Stimulated activated CD4-positive, alpha-beta T cell treated with anti-CD3 and anti-CD28 coated beads, Interleukin-2, amount 100 ng/mL, for 48 hours (primary cell): ENCODE measurements around the gene GAST.
"Not testable (repeated sequence)": the region's sequence is repeated elsewhere in the genome, so short reads cannot be mapped to it uniquely, and the experiment has no call there.

ENCODE experiments used
- DNase-seq, 2 donors: peaks; one replicate each; pipeline ENCODE4 v3.0.0-alpha.2; 2020

GAST gene

DNA sequence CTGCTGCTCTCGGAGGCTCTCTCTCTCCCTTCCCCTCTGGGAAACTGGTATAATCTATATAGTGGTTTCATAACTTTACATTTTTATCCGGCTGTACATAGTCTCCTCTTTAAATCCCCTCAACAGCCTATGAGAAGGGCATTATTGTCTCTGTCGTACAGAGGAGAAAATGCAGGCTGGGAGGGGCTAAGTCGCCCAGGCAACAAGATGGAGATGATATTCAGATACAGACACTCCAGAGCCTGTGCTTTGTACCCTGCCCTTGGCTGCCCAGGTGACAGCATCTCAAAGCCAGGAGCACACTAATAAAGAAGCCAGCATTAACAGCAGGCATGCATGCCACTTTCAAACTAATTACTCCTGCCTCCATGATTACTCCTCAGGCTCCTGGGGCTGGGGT is 28.1 kb upstream of the GAST start:
- DNase-seq: no peak

DNA sequence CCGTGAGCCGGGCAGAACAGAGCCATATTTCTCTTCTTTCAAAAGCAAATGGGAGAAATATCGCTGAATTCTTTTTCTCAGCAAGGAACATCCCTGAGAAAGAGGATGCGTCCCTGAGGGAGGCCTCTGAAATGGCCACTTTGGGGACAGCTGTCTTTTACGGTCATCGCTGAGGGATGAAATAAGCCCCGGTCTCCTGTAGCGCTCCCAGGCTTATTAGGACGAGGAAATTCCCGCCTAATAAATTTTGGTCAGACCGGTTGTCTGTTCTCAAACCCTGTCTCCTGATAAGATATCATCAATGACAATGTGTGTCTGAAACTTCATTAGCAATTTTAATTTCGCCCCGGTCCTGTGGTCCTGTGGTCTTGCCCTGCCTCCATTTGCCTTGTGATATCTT is 26.4 kb upstream of the GAST start:
- not testable (repeated sequence) for DNase-seq

DNA sequence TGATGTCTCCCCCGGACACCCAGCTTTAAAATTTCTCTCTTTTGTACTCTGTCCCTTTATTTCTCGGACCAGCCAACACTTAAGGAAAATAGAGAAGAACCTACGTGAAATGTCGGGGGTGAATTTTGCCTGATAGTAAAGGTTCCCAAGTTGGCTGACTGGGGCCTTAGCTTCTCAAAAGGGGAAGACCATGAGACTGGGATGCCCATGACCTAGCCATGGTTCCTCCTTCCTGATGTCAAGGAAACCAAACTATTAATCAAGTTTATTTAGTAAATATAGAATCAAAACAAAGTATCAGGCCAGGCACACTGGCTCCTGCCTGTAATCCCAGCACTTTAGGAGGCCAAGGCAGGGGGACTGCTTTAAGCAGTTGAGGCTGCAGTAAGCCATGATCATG is 25.9 kb upstream of the GAST start:
- DNase-seq: no peak

DNA sequence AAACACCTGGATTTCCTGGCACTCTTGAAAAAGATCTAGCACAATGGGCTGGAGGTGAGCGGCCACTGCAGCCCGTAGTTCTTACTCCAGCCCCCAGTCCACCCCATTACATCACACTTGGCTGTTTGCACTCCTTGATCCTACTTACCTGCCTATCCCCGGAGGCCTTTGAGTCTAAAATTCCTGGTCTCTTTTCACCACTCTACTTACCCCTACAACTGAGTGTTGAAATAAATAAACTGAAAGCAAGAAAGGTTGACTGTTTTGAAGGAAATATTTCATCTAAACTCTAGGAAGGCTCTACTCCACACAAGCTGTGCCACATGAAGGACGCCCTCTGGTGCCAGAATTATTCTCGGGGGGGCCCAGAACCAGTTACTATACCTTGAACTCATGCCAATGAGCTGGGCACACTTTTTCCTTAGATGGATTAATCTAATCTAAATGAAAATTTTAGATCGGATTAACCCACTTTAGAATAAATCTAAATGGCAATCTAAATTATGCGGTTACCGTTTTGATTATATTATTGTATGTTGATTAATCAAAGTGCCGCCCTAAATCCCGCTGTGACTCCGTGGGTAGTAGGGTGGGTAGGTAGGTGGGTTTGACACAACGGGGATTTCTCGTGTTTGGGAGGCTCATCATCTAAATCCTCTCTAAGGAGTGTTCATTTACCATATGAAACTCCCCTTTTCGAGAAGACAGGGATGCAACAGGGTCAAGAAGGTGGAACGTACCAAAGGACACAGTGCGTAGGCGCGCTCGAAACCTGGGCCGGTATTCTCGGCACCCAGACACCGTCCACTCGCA is 24.1 kb upstream of the GAST start:
- DNase-seq: peak in 1 of 2 donors; percentile 49

DNA sequence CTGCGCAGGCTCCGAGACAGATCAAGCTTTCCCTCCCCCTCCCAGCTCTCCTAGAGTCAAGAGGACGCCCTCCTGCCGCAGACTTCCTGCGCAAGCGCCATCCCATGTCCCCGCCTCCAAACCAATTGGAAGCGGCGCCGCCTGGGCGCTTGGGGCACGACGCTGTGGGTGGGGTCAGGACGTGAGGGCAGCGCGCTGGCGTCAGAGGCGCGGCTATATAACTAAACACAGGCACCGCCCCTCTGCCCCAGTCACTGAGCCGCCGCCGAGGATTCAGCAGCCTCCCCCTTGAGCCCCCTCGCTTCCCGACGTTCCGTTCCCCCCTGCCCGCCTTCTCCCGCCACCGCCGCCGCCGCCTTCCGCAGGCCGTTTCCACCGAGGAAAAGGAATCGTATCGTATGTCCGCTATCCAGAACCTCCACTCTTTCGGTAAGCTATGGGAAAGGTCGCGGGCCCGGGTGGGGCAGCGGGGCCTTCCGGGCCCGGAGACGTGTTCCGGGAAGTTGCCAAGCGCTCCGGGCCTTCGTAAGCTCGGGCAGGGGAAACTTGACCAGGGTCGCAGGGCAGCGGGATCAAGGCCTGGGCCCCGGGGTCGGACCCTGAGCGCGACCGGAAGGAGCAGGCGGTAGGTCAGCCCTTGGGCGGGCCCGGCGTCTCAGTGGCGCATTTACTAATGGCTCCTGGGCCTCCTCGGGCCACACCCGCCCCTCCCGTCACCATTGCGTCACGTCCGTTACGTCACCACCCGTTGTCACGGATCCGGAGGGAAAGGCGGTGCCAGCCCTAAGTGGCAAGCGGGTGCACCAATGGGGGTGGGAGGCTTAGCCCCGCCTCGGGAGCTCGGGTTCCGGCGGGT is 23.3 kb upstream of the GAST start, which contains the start of gene EIF1:
EIF1 (plus strand) TSS at position 245 of the 856 bp plus-strand sequence; CDS start at position 399, 154 bp downstream.
- DNase-seq: peak; percentile 100

DNA sequence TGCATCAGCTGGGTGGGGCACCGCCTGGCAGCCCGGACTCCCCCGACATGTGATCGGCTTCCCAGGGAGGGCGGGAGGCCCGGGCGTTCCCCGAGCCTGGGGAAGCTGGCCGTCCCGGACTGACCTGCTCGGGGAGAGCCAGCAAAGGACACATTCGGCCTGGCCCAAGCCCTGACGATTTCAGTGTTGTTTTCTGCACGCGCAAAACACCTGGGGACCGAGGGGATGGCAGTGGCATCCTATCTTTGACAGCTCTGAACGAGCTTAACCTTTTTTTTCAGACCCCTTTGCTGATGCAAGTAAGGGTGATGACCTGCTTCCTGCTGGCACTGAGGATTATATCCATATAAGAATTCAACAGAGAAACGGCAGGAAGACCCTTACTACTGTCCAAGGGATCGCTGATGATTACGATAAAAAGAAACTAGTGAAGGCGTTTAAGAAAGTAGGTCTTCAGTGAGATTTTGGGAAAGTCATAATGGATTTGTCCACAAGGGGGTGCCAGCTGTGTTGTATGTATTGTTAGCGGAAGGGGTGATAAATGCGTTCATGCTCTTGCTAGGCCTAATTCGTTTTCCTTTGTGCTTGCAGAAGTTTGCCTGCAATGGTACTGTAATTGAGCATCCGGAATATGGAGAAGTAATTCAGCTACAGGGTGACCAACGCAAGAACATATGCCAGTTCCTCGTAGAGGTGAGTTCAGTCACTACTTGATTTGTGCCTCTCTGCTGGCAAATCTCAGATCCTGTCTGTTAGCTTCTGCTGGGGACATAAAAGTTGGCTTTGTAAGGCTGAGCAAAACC is 22.4 kb upstream of the GAST start:
- peak; percentile 65 to 69 for DNase-seq

DNA sequence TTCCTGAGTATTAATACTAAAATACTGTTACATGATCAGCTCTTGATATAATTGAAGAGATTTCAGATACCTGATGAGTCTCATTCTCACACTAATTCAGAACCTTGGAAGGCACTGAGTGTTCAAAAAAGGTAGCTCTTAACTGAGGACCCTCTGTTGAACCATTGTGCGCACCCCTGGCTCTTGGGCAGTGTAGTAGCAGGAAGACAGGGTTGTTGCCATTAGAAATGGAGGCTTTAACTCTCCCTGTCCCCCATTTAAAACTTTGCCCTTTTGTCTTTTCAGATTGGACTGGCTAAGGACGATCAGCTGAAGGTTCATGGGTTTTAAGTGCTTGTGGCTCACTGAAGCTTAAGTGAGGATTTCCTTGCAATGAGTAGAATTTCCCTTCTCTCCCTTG is 21.6 kb upstream of the GAST start:
- no peak for DNase-seq

DNA sequence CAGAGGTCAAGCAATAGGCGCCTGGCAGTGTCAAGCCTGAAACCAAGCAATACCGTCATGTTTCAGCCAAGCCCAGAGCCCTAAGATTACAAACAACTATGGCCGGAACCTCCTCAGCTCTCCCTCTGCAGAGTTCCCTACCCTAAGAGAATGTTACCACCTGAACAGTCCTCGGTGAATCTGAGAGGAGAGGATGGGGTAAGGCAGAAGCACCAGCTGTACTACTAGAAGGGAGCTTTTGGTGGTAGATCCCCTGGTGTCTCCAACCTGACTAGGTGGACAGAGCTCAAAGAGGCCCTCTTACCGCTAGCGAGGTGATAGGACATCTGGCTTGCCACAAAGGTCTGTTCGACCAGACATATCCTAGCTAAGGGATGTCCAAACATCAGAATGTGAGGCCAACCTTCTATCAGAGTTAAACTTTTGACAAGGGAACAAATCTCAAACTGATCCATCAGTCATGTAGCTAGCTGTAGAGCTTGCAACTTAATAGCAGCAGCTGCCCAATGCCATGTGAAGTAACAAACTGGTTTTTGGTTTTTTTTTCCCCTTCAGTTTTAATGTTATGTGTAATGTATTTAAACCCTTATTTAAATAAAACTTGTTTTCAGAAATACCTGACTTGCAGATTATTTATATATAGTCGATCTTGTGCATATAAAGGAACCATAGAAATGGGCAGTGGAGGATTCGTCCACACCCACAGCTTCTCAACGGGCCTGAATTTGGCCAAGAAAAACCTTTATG is 20.9 kb upstream of the GAST start:
- DNase-seq: no peak

DNA sequence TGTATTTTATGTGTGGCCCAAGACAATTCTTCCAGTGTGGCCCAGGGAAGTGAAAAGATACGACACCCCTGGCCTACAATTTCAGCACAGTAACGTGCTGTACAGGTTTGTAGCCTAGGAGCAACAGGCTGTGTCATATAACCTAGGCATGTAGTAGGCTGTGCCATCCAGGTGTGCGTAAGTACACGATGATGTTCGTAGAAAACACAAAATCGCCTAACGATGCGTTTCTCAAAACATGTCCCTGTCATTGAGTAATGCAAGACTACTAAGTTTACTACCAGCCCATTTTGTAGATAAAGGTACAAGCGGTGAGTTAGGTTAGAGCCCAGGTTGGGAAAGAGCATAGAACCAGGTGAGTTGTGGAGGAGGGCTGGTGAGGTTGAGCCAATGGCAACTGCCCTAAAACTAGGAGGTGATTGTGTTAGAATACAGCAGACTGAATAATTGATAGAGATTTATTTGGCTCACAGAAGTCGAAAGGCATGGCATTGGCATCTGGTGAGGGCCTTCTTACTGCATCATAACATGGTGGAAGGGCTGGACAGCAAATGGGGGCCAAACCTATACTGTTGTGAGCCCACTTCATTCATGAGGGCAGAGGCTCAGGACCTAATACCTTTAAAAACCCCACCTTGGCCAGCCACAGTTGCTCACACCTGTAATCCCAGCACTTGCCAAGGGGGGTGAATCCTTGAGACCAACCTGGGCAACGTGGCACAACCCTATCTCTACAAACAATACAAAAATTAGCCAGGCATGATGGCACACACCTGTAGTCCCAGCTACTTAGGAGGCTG is 19.2 kb upstream of the GAST start:
- no peak for DNase-seq

DNA sequence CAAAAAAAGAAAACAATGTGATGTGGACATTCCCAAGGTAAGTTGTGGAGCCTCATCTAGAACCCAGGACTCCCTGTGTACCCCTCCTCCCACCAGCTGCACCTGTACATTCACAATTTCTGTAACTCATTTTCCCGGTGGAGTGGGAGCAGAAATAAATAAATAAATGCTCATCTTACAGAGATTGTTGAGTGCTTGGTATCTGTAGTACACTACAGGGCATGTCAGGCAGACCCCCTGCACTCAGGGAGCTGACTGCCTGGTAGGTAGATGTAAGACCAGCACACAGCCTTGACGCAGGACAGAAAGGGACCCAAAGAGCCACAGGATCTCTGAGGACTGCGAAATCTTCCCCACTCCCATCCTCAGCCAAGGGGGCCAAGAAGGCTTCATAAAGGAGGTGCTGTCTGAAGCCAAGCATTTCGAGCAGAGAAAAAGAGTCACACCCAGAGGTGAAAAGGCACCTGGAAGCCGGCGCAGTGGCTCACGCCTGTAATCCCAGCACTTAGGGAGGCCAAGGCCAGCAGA is 16.9 kb upstream of the GAST start:
- DNase-seq: no peak

DNA sequence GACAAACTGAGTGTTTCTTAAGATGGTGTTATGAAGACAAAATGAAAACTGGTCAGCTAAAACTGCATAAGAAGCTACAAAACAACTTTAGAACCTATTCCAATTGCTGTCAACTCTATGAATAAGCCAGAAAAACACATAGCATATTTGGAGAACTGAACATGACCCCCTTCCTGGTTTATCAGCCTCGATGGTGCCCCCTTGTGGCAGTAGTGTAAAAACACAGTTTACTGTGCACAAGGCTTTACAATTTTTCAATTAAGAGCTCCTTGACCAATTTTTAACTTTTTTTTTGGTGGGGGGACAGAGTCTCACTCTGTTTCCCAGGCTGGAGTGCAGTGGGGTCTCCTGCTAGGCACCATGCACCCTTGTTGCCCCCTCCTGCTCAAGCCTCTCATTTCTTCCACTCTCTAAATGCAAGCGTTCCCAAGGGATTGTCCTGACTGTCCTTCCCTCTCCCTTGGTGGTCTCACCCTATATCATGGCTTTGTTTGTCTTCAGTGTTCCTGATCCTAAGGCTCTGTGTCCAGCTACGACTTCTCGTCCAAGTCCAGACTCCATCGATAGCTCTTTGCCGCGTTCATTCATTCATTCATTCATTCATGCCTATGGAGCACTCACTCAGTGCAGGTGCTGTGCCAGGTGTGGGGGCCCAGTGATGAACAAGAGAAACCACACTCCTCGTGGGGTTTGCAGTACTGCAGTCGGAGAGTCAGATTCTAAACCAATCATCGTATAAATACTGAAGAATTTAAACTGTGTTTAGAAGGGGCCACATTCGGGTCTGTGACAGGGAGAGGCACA is 16.0 kb upstream of the GAST start:
- peak; percentile 74 to 75 for DNase-seq

DNA sequence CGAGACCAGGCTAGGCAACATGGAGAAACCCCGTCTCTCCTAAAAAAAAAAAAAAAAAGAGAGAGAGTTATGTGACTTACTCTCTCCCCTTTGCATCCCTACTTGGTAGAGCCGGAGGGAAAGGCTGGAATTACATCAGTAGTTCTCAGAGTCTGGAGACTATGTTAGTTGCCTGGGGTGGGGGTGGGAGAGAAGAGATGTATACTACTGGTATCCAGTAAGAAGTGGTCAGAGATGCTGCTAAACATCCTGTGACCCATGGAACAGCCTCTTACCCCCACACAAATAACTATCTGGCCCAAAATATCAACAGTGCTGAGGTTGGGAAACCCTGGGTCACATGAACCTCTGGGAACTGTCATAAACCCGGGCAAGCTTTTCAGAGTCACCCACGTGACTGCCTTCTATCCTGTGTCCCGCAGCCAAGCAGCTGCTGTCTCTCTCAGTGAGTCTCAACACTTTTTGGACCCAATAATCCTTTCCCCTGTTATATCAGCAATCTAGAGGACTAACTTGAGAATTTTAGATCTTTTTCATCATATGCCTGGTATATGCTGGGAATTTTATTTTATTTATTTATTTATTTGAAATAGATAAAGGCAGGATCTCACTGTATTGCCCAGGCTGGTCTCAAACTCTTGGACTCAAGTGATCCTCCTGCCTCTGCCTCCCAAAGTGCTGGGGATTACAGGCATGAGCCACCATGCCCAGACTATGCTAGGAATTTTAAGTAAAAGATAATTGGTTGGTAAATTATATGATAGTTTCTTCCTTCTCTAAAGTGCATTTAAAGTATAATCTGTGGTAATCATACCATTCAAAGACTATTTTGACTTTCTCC is 14.8 kb upstream of the GAST start:
- no peak for DNase-seq

DNA sequence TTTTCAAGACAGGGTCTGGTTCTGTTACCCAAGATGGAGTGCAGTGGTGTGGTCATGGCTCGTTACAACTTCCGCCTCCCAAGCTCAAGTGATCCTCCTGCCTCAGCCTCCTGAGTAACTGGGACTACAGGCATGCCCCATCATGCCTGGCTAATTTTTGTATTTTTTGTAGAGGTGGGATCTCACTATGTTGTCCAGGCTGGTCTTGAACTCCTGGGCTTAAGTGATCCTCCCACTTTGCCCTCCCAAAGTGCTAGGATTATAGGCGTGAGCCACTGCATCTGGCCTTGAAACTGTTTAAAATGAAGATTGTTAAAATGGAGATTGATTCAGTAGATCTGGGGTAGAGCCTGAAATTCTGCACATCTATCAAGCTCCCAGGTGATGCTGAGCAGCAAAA is 11.3 kb upstream of the GAST start:
- DNase-seq: not testable (repeated sequence)

DNA sequence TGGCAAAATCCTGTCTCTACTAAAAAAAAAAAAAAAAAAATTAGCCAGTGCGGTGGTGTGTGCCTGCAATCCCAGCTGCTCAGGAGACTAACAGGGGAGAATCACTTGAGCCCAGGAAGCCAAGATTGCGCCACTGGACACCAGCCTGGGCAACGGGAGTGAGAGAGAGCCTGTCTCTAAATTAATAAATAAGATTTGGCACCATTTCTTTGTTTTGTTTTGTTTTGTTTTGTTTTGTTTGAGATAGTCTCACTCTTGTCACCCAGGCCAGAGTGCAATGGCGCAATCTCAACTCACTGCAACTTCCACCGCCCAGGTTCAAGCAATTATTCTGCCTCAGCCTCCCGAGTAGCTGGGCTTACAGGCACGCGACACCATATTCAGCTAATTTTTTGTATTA is 9.4 kb upstream of the GAST start:
- DNase-seq: no peak

DNA sequence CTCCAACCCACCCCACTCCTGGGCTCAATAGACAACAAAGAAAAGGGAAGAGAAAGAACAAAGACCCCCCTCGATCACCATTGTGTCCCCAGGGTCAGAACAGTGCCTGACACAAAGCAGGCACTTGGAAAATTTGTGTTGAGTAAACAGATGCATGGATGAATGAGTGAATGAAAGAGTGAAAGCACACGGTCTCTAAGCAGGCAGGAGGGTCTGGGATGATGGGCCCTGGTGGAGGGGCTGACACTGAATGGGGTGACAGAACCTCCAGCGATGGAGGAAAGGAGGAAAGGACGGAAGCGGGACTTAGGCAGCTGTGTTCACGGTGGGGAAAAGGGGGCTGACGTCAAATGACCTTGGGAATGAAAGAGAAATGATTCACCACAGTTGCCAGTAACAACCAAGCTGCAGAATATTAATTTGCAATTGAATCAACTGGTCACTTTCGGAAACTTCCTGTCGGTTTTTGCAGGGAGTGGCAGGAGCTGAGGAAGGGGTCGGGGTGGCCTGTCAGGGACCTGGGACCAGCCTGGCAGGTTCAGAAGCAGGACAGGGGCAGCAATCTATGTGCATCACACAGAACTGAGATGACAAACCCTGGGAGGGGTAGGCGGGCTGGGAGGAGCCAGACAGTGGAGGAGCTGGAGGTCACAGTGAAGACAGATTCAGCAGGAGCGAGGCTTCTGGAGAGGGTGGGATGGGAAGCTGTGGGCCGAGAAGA is 6.7 kb upstream of the GAST start:
- no peak for DNase-seq

DNA sequence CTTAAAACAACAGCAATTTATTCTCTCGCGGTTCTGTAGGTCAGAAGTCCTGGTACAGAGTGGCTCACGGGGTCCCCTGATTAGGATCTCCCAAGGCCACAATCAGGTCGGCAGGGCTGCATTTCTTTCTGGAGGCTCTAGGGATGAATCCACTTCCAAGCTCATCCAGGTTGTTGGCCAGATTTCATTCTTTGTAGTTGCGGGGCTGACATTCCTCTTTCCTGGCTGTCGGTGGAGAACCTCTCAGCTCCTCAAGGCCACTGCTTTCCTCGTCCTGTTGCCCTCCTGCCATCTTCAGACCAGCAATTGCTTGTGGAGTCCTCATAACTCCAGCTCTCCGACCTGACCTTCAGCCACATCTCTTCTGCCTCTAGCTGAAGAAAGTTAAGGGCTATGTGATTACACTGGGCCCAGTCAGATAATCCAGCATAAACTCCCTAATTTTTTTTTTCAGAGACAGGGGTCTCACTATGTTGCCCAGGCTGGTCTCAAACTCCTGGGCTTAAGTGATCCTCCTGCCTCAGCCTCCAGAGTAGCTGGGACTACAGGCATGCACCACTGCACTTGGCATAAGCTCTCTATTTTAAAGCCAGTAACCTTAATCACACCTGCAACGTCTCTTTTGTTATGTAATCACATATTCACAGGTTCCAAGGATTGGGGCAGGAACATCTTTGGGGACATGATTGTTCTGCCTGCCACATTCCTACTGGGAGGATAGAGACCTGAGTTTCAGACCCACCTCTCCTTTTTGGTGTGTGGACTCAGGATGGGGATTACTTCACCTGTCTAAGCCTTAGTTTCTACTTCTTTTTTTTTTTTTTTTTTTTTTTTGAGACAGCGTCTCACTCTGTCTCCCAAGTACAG is 4.1 kb upstream of the GAST start:
- no peak for DNase-seq

DNA sequence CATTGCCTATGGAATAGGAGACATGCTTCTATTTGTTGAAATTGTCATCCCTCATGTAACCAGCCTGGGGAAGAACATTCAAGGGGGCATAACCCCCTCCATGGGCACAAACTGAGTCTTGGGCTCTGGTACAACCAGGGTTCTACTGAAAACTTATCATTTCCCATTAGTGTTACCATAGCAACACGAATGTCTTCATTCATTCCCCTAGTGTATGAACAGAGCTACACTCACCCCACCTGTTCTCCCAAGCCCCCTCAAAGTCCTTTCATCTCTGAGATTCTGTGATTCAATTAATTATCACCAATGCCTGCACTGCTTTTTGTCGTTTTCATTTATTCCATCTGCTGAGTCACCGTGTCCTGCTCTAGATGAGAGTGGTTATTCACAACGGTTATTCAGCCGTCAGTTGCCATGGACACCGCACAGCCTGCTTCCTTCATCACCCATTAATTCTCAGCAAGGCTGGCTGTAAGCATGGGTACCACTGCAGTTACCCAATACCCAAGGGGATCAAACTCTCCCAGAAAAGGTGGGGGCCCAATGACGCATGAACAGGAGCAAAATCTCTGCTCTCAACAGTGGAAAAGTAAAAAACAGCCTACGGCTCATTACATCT is 1.6 kb upstream of the GAST start:
- no peak for DNase-seq
